Uterus (tissue), 2 donors: ENCODE measurements around the gene CD300E.

Experiments
- CTCF ChIP-seq, 4 experiments: fragments of 200-600 bp in 2 of 4; fragments of 450-650 bp in 2 of 4; sonication (generic) in 2 of 4; IDR thresholded peaks; one replicate each; pipeline ENCODE4 v1.5.1; 2016 to 2019; ENCODE audit warnings: antibody characterized with exemption in 4 of 4, mild to moderate bottlenecking in 2 of 4, moderate library complexity in 1 of 4
- POLR2A ChIP-seq, 2 donors: fragments of 450-650 bp; IDR thresholded peaks; one replicate each; pipeline ENCODE4 v1.6.1; 2016; ENCODE audit warnings: antibody characterized with exemption in 2 of 2, mild to moderate bottlenecking in 1 of 2, moderate library complexity in 1 of 2

- no peak for TF ChIP-seq CTCF (IDR thresholded peaks at IDR 0.05)
- TF ChIP-seq POLR2A (IDR thresholded peaks at IDR 0.05): no peak
Measured at GRCh38 chr17:74598346-74599022, 25.1 kb downstream of the CD300E start.
